OCI-LY7 (cell line): Measurements from ENCODE around the gene CACNG8.
"Not testable (repeated sequence)": the region's sequence is repeated elsewhere in the genome, so short reads cannot be mapped to it uniquely, and the experiment has no call there.

ENCODE experiments used
- CTCF ChIP-seq: fragments of 200-600 bp; sonication (generic); conservative IDR thresholded peaks from 2 replicates; pipeline ENCODE4 v1.5.1; 2014; ENCODE audit warnings: mild to moderate bottlenecking, antibody characterized with exemption, low read length, moderate library complexity, mixed read lengths
- EZH2phosphoT487 ChIP-seq: fragments of 200-600 bp; sonication (generic); IDR thresholded peaks from 2 replicates; pipeline ENCODE4 v1.6.1; 2018; ENCODE audit warnings: low read depth, borderline replicate concordance, mild to moderate bottlenecking, mixed run types, antibody characterized with exemption, low read length, moderate library complexity, mixed read lengths

- TF ChIP-seq EZH2phosphoT487, CTCF: not testable (repeated sequence)
These were observed 14.1 kb upstream of the CACNG8 start for GRCh38 chr19:53948611-53949010.
